ENCODE data around the gene WIPF2. TPM values are rescaled to one million over a fixed set of nuclear protein-coding genes. Genes with fewer than 3 reads are reported as not detected.

Gene WIPF2
- total and polyA plus RNA-seq, 4 donors: 10.6 to 34.5 (median 14.9) TPM

DNA sequence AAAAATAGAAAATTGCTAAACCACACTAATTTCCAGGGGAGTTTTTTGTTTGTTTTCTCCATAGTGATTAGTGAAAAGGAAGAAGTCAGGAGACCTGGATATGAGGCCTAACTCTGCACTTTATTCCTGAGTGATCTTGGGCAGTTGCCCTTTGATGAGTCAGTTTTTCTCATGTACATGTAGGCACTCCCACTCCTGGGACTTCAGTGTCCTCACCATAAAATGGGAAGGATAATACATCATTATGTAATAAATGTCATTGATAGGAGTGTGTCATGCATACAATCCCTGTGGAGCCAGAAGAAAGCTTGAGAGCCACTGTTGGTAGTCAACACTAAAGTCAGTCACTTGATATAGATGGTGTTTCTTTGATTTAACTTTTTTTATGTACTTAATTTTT, 32.5 kb downstream of the WIPF2 start:
- DNase-seq: no peak
- no peak overlapping the region for H3K9ac ChIP-seq (ENCODE audit: insufficient read depth in 1 of 2, low read length in 2 of 2)

DNA sequence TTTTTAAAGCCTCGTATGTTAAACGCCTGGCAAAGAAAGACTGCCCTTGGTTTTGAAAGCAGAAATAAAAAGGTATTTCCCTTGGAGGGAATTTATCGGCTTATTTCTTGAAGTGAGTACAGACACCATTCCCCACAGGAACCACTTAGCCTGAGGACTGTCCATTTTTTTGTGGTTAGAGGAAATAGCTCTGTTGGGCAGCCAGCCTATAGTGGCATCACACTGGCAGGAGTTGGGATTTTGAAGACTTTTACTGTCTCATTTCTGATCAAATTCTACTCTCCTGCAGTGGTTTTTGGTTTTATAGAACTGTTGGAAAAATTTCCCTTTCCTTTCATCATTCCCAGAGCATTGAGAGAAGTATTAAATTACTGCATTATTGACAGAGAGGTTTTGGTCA, 34.5 kb downstream of the WIPF2 start:
- no peaks in the 10 kb centered on the region for H3K27me3 ChIP-seq (ENCODE audit: control insufficient read depth in 3 of 3, insufficient read depth in 3 of 3, low read length in 2 of 3)
- H3K4me3 ChIP-seq: no peak overlapping the region
- whole genome bisulfite sequencing, 2 donors: 89 to 96% methylated on average over 3 of the region's 3 CpGs
- peaks cover 0 to 9% (median 0%) of the 10 kb centered on the region in 5 donors for H3K4me1 ChIP-seq (ENCODE audit: control insufficient read depth in 5 of 5, insufficient read depth in 5 of 5, low read length in 5 of 5)
- no peak for DNase-seq
- TF ChIP-seq, protein P1, sequence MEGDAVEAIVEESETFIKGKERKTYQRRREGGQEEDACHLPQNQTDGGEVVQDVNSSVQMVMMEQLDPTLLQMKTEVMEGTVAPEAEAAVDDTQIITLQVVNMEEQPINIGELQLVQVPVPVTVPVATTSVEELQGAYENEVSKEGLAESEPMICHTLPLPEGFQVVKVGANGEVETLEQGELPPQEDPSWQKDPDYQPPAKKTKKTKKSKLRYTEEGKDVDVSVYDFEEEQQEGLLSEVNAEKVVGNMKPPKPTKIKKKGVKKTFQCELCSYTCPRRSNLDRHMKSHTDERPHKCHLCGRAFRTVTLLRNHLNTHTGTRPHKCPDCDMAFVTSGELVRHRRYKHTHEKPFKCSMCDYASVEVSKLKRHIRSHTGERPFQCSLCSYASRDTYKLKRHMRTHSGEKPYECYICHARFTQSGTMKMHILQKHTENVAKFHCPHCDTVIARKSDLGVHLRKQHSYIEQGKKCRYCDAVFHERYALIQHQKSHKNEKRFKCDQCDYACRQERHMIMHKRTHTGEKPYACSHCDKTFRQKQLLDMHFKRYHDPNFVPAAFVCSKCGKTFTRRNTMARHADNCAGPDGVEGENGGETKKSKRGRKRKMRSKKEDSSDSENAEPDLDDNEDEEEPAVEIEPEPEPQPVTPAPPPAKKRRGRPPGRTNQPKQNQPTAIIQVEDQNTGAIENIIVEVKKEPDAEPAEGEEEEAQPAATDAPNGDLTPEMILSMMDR (IDR thresholded peaks at IDR 0.05; ENCODE audit: control extremely low read depth, extremely low read depth): no peak
- no peaks in the 10 kb centered on the region for H3K9me3 ChIP-seq (ENCODE audit: control insufficient read depth in 4 of 4, insufficient read depth in 3 of 4, low read length in 3 of 4)
- ATAC-seq (ENCODE audit: insufficient read depth, low FRiP score): no peak
- H3K36me3 ChIP-seq (ENCODE audit: control insufficient read depth in 4 of 4, insufficient read depth in 4 of 4, low read length in 4 of 4): peaks cover 3 to 11% (median 8%) of the 10 kb centered on the region in 4 donors
- H3K9ac ChIP-seq (ENCODE audit: insufficient read depth in 1 of 2, low read length in 2 of 2): no peak overlapping the region
- H3K27ac ChIP-seq (ENCODE audit: low read depth in 1 of 2, low read length in 1 of 2): no peak overlapping the region

More for the DNA sequence above, 32.5 kb downstream of the WIPF2 start:
- no peaks in the 10 kb centered on the region for H3K9me3 ChIP-seq (ENCODE audit: control insufficient read depth in 4 of 4, insufficient read depth in 3 of 4, low read length in 3 of 4)
- ATAC-seq (ENCODE audit: insufficient read depth, low FRiP score): peak; percentile 19
- H3K27me3 ChIP-seq (ENCODE audit: control insufficient read depth in 3 of 3, insufficient read depth in 3 of 3, low read length in 2 of 3): no peaks in the 10 kb centered on the region
- H3K36me3 ChIP-seq (ENCODE audit: control insufficient read depth in 4 of 4, insufficient read depth in 4 of 4, low read length in 4 of 4): peaks cover 0 to 4% (median 1%) of the 10 kb centered on the region in 4 donors
- H3K4me3 ChIP-seq: no peak overlapping the region
- peaks cover 0 to 9% (median 0%) of the 10 kb centered on the region in 5 donors for H3K4me1 ChIP-seq (ENCODE audit: control insufficient read depth in 5 of 5, insufficient read depth in 5 of 5, low read length in 5 of 5)
- TF ChIP-seq, protein P1 (IDR thresholded peaks at IDR 0.05; ENCODE audit: control extremely low read depth, extremely low read depth): no peak
- H3K27ac ChIP-seq (ENCODE audit: low read depth in 1 of 2, low read length in 1 of 2): no peak overlapping the region

DNA sequence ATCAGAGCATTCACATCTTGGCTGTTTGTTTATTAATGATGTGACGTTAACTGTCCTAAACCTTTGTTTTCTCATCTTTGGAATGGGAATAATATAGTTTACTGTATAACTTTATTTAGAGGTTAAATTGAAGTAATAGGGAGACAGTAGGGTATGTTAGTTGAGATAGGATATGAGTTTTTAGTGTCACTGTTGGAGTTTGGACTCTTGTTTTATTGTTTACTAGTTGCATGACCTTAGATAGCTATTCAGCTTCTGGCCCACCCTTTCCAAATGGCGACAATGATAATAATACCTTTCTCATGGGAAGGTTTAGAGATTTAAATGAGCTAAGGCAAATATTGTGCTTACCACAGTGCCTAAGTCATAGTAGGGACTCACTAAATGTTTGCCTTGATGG, 40.4 kb downstream of the WIPF2 start:
- Histone ChIP-seq H3K27me3 (ENCODE audit: control insufficient read depth in 3 of 3, insufficient read depth in 3 of 3, low read length in 2 of 3) (no peaks in the 10 kb centered on the region), H3K9ac (ENCODE audit: insufficient read depth in 1 of 2, low read length in 2 of 2) (no peak overlapping the region), H3K27ac (ENCODE audit: low read depth in 1 of 2, low read length in 1 of 2) (no peak overlapping the region), H3K4me1 (ENCODE audit: control insufficient read depth in 5 of 5, insufficient read depth in 5 of 5, low read length in 5 of 5) (peaks cover 0 to 1% (median 0%) of the 10 kb centered on the region in 5 donors), H3K9me3 (ENCODE audit: control insufficient read depth in 4 of 4, insufficient read depth in 3 of 4, low read length in 3 of 4) (no peaks in the 10 kb centered on the region), H3K36me3 (ENCODE audit: control insufficient read depth in 4 of 4, insufficient read depth in 4 of 4, low read length in 4 of 4) (peaks cover 23 to 28% (median 24%) of the 10 kb centered on the region in 4 donors), H3K4me3 (no peak overlapping the region)
- 95 to 96% methylated on average over 2 of the region's 2 CpGs for WGBS, 2 donors
- TF ChIP-seq, protein P1 (IDR thresholded peaks at IDR 0.05; ENCODE audit: control extremely low read depth, extremely low read depth): no peak
- DNase-seq: no peak
- ATAC-seq (ENCODE audit: insufficient read depth, low FRiP score): no peak

DNA sequence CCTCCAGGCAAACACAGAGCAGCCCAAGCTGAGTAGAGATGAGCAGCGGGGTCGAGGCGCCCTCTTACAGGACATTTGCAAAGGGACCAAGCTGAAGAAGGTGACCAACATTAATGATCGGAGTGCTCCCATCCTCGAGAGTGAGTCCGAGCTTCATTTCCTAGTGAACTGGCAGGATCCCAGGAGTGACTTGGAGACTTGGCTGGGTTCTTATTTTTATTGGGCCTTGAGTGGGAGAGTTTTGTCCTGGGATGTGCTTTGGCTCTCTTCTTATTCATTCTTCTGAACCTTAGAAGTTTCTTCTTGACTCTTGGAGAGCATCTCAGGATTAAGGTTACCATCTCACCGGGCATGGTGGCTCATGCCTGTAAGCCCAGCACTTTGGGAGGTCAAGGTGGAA, 41.4 kb downstream of the WIPF2 start:
- Histone ChIP-seq H3K4me1 (ENCODE audit: control insufficient read depth in 5 of 5, insufficient read depth in 5 of 5, low read length in 5 of 5) (no peaks in the 10 kb centered on the region), H3K36me3 (ENCODE audit: control insufficient read depth in 4 of 4, insufficient read depth in 4 of 4, low read length in 4 of 4) (peaks cover 32 to 35% (median 33%) of the 10 kb centered on the region in 4 donors), H3K4me3 (no peak overlapping the region), H3K27ac (ENCODE audit: low read depth in 1 of 2, low read length in 1 of 2) (no peak overlapping the region), H3K27me3 (ENCODE audit: control insufficient read depth in 3 of 3, insufficient read depth in 3 of 3, low read length in 2 of 3) (no peaks in the 10 kb centered on the region), H3K9me3 (ENCODE audit: control insufficient read depth in 4 of 4, insufficient read depth in 3 of 4, low read length in 3 of 4) (no peaks in the 10 kb centered on the region), H3K9ac (ENCODE audit: insufficient read depth in 1 of 2, low read length in 2 of 2) (no peak overlapping the region)
- DNase-seq (no peak), ATAC-seq (ENCODE audit: insufficient read depth, low FRiP score) (no peak)
- WGBS, 2 donors: 90 to 96% methylated on average over 7 of the region's 7 CpGs
- TF ChIP-seq, protein P1 (IDR thresholded peaks at IDR 0.05; ENCODE audit: control extremely low read depth, extremely low read depth): no peak
